ENCODE data around the gene NEURL1. TPM values are rescaled to one million over a fixed set of nuclear protein-coding genes. Genes with fewer than 3 reads are reported as not detected.
"Not testable (repeated sequence)": the region's sequence is repeated elsewhere in the genome, so short reads cannot be mapped to it uniquely, and the experiment has no call there.

NEURL1 gene
- total RNA-seq, 1 donor: not detected

DNA sequence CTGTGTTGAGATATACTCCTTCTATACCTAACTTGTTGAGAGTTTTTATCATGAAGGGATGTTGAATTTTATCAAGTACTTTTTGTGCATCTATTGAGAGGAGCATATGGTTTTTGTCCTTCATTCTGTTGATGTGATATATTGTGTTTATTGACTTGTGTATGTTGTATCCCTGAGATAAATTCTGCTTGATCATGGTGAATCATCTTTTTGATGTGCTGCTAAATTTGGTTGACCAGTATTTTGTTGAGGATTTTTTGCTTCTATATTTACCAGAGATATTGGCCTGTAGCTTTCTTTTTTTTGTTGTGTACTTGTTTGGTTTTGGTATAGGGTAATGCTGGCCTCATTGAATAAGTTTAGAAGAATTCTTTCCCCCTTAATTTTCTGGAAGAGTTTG is 32.4 kb downstream of the NEURL1 start:
- H4K20me1 ChIP-seq (ENCODE audit: insufficient read depth, low read length): no peaks in the 10 kb centered on the region
- TF ChIP-seq, protein P1, sequence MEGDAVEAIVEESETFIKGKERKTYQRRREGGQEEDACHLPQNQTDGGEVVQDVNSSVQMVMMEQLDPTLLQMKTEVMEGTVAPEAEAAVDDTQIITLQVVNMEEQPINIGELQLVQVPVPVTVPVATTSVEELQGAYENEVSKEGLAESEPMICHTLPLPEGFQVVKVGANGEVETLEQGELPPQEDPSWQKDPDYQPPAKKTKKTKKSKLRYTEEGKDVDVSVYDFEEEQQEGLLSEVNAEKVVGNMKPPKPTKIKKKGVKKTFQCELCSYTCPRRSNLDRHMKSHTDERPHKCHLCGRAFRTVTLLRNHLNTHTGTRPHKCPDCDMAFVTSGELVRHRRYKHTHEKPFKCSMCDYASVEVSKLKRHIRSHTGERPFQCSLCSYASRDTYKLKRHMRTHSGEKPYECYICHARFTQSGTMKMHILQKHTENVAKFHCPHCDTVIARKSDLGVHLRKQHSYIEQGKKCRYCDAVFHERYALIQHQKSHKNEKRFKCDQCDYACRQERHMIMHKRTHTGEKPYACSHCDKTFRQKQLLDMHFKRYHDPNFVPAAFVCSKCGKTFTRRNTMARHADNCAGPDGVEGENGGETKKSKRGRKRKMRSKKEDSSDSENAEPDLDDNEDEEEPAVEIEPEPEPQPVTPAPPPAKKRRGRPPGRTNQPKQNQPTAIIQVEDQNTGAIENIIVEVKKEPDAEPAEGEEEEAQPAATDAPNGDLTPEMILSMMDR (IDR thresholded peaks at IDR 0.05; ENCODE audit: extremely low read depth, low read depth, low read length): no peak
- H3K4me3 ChIP-seq (ENCODE audit: insufficient read depth, low read length): no peak overlapping the region
- H3K27ac ChIP-seq (ENCODE audit: low read depth, low read length): no peak overlapping the region
- H3K79me2 ChIP-seq (ENCODE audit: insufficient read depth, low read length): no peaks in the 10 kb centered on the region
- H3K36me3 ChIP-seq (ENCODE audit: insufficient read depth, low read length): no peaks in the 10 kb centered on the region
- H3K9me3 ChIP-seq (ENCODE audit: low read depth, low read length): no peaks in the 10 kb centered on the region
- no peak overlapping the region for H3K4me2 ChIP-seq (ENCODE audit: insufficient read depth, low read length)
- DNase-seq (ENCODE audit: insufficient read length, low spot score, missing footprints): no peak
- H3K4me1 ChIP-seq (ENCODE audit: insufficient read depth, low read length): no peaks in the 10 kb centered on the region
- H3K27me3 ChIP-seq (ENCODE audit: insufficient read depth, low read length): peaks cover 26% of the 10 kb centered on the region
- H2AFZ ChIP-seq (ENCODE audit: low read length): no peak overlapping the region

DNA sequence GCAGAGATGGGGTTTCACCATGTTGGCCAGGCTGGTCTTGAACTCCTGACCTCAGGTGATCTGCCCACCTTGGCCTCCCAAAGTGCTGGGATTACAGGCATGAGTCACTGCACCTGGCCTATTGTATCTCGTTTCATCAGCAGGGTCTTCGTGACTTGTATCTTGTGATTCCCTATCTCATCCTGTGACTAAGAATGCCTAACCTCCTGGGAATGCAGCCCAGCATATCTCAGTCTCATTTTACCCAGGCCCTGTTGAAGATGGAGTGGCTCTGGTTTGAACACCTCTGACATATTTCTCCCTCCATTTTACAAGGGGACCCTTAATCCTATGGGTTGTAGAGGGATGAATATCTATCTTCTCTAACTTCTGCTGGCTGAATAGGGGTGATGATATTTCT is 34.0 kb downstream of the NEURL1 start:
- not testable (repeated sequence) for H3K79me2 ChIP-seq (ENCODE audit: insufficient read depth, low read length); H3K36me3 ChIP-seq (ENCODE audit: insufficient read depth, low read length); H2AFZ ChIP-seq (ENCODE audit: low read length); H3K4me1 ChIP-seq (ENCODE audit: insufficient read depth, low read length); H4K20me1 ChIP-seq (ENCODE audit: insufficient read depth, low read length); DNase-seq (ENCODE audit: insufficient read length, low spot score, missing footprints); H3K27ac ChIP-seq (ENCODE audit: low read depth, low read length); H3K9me3 ChIP-seq (ENCODE audit: low read depth, low read length); H3K4me3 ChIP-seq (ENCODE audit: insufficient read depth, low read length); H3K4me2 ChIP-seq (ENCODE audit: insufficient read depth, low read length)
- H3K27me3 ChIP-seq (ENCODE audit: insufficient read depth, low read length): peaks cover 28% of the 10 kb centered on the region

DNA sequence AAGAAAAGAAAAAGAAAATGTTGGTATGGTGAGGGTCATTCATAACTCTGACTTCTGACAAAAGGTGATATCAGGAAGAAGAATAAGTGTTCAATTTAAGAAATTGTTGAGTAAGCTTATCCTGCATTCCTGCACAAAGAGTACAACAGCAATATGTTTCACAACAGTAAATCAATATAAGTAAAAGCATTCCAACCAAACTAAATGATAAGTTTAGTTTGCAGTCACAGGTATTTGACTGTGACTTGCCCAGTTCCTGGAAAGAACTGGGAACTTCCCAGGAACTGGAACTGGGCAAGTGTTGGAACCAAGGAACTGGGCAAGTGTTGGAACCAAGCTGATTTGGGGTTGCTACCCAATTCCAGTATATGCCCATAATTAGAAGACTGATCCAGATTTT is 35.0 kb downstream of the NEURL1 start:
- peaks cover 24% of the 10 kb centered on the region for H3K27me3 ChIP-seq (ENCODE audit: insufficient read depth, low read length)
- H4K20me1 ChIP-seq (ENCODE audit: insufficient read depth, low read length): no peaks in the 10 kb centered on the region
- H3K4me3 ChIP-seq (ENCODE audit: insufficient read depth, low read length): no peak overlapping the region
- DNase-seq (ENCODE audit: insufficient read length, low spot score, missing footprints): no peak
- TF ChIP-seq, protein P1 (IDR thresholded peaks at IDR 0.05; ENCODE audit: extremely low read depth, low read depth, low read length): no peak
- H3K27ac ChIP-seq (ENCODE audit: low read depth, low read length): no peak overlapping the region
- H3K4me1 ChIP-seq (ENCODE audit: insufficient read depth, low read length): no peaks in the 10 kb centered on the region
- H3K36me3 ChIP-seq (ENCODE audit: insufficient read depth, low read length): no peaks in the 10 kb centered on the region
- H3K79me2 ChIP-seq (ENCODE audit: insufficient read depth, low read length): no peaks in the 10 kb centered on the region
- no peaks in the 10 kb centered on the region for H3K9me3 ChIP-seq (ENCODE audit: low read depth, low read length)
- no peak overlapping the region for H3K4me2 ChIP-seq (ENCODE audit: insufficient read depth, low read length)
- no peak overlapping the region for H2AFZ ChIP-seq (ENCODE audit: low read length)

DNA sequence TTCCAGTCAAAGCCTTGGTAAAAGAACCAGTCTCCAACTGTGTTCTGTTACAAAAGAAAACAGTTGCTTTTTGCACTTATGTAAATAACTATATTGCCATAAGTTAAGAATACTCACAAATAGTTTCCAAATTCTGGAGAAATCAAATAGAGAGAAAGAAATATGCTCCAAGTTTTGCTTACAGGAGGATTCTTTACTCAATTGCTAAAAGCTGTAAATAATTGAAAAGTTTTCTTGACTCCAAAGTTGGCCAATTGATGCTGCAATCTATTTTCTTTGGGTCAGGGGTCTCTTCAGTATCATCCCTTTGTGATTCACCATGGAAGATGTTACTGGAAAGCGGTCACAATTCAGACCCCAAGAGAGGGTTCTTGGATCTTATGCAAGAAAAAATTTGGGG is 36.0 kb downstream of the NEURL1 start:
- Histone ChIP-seq H3K27ac (ENCODE audit: low read depth, low read length) (no peak overlapping the region), H3K36me3 (ENCODE audit: insufficient read depth, low read length) (no peaks in the 10 kb centered on the region), H3K27me3 (ENCODE audit: insufficient read depth, low read length) (peaks cover 14% of the 10 kb centered on the region), H3K4me1 (ENCODE audit: insufficient read depth, low read length) (no peaks in the 10 kb centered on the region), H4K20me1 (ENCODE audit: insufficient read depth, low read length) (no peaks in the 10 kb centered on the region), H3K4me2 (ENCODE audit: insufficient read depth, low read length) (no peak overlapping the region), H3K79me2 (ENCODE audit: insufficient read depth, low read length) (no peaks in the 10 kb centered on the region), H2AFZ (ENCODE audit: low read length) (no peak overlapping the region), H3K9me3 (ENCODE audit: low read depth, low read length) (peaks cover 2% of the 10 kb centered on the region), H3K4me3 (ENCODE audit: insufficient read depth, low read length) (no peak overlapping the region)
- no peak for DNase-seq (ENCODE audit: insufficient read length, low spot score, missing footprints)
- TF ChIP-seq, protein P1 (IDR thresholded peaks at IDR 0.05; ENCODE audit: extremely low read depth, low read depth, low read length): no peak

Data from osteoblast (primary cell).